T-helper 22 cell (primary cell): Measurements from ENCODE around the gene CSNK2B.

ENCODE experiments used
- DNase-seq: peaks from one replicate; pipeline ENCODE4 v3.0.0-alpha.2; 2020; ENCODE audit warnings: low read depth

The CSNK2B gene

DNA sequence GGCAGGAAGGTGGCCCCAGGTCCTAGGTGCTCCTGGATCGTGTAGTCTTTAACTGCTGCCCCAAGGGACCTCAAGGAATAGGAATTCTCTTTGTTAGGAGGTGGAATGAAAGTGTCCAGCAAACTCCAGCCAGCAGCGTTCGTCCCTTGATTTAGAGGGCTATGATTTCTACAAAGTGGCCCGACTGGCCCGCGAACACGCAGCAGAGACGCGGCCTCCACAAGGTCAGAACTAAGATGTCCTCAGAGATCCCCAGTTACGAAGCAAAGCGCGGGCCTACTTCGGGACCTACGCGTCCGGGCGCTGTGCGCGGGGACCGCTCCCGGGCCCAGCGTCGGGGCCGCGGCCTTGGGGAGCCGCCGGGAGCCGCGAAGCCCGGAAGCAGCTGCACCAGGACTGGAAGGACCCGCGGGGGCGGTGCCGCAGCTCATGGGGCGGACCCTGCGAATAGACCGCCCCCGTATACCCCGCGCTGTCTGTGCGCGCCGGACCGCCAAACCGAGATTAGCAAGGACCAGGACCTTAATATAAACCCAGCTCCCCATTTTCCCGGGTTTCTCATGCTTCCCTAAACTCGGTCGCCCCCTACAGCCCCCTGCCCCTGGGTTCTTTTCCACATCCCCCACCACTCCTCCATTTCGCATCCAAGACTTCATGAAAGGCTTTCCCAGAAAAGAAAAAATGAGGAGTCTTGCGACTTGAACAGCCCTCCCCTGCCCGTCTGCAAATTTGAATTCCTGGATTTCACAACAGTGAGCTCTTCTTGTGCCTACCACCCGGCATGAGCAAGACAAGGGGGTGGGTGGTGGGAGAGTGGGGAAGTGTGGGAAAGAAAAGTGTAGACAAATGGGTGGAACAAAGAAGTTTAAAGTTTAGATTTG, 5.3 kb upstream of the CSNK2B start, which contains the start of gene C6orf47:
TSS of gene C6orf47 (minus strand) at position 398 of the 881 bp plus-strand sequence. CDS start 831 bp downstream, outside the sequence.
- DNase-seq, result peak; percentile 64

DNA sequence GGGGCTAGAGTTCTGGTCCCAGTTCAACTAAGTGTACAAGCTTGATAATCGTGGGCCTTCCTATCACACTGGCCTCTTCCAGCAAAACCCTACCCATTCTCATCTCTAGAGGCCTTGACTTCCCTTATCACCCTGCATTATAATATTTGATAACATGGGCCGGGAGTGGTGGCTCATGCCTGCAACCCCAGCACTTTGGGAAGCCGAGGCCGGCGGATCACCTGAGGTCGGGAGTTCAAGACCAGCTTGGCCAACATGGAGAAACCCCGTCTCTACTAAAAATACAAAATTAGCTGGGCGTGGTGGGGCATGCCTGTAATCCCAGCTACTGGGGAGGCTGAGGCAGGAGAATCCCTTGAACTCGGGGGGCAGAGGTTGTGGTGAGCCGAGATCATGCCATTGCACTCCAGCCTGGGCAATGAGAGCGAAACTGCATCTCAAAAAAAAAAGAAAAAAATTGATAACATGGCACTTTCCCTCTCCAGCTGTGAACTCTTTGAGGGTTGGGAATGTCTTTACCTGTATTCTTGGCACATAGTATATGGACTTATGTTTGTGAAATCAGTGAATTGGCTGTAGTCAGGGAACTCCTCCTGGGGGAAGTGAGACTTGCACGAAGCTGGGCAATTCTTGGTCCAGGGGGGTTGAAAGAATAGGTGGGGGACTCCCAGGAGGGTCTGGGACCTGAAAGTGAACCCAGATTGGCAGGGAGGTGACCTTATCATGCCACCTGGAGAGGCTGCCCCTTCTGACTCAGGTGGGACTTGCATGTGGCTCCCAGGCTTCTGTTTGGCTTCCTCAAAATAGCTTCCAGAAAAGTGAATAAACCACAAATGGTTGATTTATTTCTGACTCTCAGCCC, 4.4 kb upstream of the CSNK2B start:
- no peak for DNase-seq

DNA sequence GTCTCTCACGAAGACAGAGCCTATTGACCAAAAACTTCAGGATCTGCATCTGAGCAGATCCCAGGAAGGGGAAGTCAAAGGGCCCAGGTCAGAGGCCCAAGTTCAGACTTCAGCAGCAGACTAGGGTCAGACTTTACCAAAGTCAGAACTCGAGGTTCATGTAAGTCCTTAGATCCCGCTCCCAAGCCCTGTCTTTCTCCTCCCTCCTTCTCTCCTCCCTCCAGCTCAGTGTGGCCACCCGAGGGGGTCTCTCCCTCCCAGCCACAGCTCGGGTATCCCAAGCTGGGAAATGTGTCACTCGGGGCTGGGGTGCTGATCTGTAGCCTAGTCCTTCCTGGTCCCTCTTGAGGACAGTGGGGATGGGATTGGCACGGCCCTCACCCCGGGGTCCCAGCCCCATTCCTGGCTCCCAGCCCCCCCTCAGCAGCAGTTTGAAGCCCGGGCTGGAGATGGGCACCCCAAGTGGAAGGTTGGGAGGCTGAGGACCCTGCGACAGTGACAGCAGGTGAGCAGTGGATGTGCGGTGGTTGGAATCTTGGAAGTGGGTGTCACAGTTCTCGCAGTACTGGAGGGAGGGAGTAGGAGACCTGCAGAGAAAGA, 3.7 kb upstream of the CSNK2B start:
- DNase-seq, result no peak

DNA sequence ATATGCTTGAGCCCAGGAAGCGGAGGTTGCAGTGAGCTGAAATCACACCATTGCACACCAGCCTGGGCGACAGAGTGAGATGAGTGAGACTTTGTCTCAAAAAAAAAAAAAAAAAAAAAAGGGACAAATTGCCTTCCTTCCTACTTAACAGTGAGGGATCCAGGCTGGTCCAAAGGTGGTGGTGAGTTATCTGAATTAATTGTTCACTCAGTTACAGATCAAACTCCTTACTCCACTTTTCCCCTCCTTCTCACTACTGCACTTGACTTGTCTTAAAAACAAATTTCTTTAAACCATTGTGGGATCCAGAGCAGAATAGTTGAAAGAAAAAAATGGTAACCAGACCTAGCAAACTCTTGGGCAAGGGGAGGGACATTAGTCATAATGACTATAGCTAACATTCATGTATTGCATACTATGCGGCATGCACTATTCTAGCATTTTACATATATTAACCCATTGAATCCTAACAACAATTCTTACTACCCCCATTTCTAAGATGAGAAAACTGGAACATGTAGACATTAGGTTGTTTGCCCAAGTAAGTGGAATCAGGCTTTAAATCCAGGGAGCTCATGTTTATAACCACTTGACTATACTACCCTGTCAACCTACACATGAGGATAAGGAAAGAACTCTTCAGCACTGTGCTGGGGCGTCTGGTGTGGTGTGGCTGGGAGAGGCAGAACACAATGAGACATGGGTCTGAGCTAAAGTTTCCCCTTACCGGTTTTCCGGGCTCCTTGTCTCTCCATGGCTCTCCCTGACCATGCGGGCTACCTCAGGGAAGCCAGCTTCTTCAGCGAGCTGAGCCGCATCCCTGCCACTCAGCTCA, 2.5 kb upstream of the CSNK2B start:
- no peak for DNase-seq

DNA sequence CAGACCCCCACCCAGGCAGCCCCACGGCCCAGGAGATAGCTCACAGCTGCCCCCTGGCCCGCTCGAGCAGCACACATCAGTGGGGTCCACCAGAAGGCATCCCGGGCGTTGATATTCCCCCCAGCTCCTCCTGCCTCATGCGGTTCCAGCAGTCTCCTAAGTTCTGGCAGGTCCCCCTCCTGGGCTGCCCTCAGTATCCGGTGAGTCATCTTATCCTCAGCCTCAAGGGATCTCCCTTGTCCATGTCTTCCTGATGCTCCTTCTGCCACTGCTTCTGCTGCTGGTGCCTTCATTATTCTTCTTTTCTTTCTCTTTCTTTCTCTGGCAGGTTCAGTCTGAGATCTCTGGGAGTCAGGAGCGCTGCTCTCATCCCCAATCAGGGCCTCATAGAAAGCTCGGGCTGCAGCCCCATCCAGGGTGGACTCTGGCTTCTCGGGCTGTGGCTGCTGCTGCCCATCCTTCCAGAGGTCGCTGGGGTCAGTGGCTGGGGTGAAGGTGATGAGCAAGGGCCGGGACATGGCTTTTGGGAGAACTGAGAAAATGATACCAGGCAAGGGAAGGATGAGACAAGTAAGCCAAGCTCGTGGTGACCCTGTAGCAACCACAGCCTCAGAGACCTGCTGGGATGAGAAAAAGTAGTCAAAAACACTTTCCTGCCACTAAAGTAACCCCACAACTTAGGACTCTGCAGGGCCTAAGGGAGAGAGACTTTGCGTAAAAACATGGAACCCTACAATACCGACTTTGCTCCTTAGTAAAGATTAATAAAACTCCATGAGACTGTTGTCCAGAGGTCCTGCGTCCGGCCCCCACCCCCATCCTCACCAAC, 1.7 kb upstream of the CSNK2B start:
- DNase-seq, result no peak

DNA sequence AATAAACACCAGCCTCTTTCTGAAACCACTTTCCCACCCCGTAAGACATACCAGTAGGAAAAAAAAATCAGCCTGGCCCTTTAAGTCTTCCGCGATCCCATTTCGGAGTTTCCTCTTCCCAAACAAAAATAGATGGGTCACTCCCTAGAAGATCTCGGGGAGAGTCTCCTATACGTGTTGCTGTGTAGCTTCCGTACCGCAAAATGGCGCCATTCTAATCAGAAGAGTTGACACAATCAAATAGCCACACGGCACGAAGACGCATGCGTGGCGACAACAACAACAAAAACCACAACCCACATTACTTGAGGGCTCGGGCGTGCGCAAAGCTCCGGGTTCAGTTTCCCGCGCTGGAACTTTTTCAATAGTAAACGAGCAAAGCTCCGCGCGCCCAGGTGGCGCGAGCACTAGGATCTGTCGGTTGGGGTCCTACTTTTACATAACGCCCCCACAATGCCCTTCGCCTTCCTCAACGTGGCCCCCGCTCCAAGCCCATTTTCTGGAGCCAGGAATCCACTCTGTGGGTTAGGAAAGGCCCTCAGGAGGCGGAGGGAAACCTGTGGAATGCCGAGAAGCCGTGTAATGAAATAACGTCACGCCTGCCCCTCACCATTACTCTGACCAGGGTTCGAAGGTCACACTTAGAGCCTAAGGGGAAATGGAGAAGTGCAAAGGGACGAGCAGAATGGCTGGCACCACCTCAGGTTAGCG, 935 bp upstream of the CSNK2B start, which contains the start of gene GPANK1:
TSS of gene GPANK1 (minus strand) at position 208 of the 711 bp plus-strand sequence. CDS start 519 bp downstream, outside the sequence.
- peak; percentile 85 for DNase-seq

DNA sequence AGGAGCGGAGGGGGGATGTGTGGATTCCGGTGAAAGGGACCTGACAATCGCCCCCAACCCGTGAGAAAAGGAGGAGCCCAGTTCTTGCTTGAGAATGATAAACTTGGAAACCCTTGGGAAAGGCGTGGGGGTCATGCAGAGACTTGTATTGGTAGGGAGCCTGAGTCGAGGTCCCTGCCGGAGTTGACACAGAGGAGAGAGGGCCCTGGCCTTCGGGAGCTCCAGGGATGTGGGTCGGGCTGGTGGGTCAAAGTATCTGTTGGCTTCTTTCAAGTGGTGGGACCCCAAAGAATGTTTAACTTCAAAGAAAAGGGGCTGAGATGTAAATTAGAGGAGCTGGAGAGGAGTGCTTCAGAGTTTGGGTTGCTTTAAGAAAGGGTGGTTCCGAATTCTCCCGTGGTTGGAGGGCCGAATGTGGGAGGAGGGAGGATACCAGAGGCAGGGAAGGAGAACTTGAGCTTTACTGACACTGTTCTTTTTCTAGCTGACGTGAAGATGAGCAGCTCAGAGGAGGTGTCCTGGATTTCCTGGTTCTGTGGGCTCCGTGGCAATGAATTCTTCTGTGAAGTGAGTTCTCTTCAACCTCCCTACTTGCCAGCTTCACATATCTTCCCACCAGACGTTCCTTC, 571 bp downstream of the CSNK2B start:
- no peak for DNase-seq

DNA sequence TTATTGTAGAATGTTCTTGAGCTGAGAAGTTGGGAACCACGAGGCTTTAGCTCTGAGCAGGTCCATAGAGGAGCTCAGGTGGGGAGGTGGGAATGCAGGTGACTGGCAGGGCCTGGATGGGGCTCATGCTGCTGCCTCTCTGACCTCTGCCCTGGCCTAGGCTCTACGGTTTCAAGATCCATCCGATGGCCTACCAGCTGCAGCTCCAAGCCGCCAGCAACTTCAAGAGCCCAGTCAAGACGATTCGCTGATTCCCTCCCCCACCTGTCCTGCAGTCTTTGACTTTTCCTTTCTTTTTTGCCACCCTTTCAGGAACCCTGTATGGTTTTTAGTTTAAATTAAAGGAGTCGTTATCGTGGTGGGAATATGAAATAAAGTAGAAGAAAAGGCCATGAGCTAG, 3.8 kb downstream of the CSNK2B start, which contains the start of gene LY6G5B:
TSS of gene LY6G5B (plus strand) at position 301 of the 400 bp plus-strand sequence. CDS start 975 bp downstream, outside the sequence.
- DNase-seq, result no peak

DNA sequence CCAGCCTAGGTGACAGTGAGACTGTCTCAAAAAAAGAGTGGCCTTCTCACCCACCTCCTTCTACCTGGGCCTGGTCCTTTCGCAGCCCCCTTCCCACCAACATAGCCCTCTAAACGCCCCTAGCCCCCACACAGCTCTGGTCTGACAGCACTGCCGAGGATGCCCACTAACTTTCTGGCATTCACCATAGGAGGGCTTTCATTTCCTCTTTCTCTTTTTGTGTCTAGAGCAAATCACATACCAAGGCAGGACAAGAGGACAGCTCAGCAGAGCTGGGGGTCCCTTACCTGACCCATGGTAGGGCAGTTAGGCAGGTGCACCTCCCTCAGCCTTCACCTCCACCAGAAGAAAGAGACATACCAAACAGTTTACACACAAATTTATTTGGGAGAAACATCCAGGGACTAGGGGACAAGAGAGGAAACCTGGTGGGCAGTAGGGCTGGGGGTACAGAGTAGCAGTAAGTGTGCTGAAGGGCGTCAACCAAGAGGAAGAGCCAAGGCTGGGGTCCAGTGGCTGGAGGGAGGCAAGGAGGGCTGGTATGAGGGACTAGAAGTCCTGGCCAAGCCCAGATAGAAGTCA, 10.5 kb downstream of the CSNK2B start:
- DNase-seq, result no peak

DNA sequence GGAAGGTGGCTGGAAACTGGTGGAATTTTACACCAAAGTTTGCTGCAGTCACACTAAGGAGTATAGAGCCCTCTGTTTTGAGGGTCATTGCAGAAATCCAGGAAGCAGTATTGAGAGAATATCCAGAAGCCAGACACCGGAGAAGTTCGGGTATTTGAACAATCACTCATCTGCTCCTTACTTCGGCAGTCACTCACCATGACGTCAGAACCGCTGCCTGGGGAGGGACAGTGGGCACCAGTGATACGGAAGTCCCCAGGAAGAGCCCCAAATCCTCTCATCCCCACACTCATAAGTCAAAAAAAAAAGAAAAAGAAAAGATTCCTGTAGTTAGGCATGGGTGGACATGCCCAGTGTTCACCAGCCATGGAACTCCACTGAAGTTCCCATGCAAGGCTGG, 11.0 kb downstream of the CSNK2B start:
- DNase-seq, result no peak

DNA sequence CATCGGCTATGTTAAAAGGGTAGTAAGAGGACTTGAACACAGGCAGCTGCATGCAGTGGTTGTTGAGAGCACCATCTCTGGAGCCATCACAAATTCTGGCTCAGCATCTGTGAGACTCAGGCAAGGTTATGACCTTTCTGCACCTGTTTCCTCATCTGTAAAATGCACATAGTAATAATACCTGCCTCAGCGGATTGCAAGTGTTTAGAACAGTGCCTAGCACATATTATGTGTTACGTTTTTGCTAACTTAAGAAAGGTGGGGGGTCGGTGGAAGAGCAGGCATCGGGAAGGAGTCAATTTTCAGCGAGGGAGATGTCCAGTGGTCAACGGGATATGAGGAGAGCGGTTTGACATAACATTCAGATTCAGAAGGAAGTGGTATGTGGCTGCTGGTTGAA, 12.1 kb downstream of the CSNK2B start:
- no peak for DNase-seq

DNA sequence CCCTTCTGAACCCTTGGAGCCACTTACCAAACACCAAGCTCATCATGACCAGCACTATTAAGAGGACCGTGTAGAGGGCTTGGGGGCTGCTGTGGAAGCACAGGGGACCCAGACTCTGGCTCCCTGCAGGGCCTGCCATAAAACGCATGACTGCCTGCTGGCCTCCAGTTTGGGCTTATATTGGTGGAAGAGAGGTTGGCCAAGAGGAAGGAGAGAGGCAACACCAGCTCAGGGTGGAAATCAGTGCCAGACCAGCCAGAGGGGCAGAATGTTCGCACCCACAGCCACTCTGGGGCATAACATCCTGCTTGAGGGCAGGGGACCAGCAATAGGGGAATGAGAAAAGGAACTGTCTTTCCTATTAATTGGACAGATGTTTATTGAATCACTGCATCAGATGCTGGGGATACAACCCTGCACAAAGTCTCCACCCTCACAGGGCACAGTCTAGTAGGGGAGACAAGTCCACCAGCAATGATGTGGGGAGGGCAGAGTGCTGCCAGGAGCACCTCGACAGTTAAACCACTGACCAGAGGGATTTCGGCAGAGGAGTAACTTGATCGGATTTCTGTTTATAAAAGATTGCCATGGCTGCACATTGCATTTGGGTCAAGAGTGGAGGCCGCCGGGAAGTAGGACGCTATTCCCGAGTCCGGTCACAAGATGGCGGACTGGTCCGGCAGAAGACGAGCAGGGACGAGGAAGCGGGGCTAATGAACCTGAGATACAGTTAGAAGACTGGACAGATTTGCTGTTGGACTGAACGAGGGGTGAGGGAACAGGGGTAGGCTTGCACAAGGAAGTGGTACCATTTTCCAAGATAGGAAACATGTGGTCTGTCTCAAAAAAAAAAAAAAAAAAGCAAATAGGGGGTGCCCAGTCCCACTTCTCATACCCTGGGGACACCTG, 14.6 kb downstream of the CSNK2B start, which contains the start of gene LY6G5C:
TSS of gene LY6G5C (minus strand) at position 842 of the 909 bp plus-strand sequence. CDS start at position 148, 694 bp downstream.
- no peak for DNase-seq

DNA sequence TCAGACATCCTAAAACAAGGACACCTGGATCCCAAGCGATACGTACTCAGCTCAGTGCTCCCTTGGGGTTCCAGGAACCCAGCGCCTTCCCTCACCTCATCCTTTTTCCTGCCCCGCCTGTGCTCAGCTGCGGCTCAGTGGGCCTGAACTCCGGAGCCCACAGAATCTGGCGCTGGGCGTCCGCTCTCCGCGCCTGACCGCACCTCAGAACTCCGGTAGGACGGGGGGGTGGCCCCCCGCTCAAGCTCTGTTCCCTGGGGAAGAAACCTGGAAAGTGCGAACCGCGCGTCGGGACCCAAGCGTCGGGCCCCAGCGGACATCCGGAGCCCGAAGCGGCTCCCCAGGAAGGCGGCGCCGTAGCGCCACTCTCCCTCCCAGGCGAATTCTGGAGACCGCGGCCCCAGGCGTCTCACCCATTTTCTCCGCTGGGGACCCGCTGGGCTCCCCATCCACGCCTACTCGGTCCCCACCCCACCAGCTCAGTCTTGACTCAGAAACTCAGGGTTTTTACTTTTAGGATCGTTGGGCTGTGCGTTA, 15.3 kb downstream of the CSNK2B start:
- no peak for DNase-seq

DNA sequence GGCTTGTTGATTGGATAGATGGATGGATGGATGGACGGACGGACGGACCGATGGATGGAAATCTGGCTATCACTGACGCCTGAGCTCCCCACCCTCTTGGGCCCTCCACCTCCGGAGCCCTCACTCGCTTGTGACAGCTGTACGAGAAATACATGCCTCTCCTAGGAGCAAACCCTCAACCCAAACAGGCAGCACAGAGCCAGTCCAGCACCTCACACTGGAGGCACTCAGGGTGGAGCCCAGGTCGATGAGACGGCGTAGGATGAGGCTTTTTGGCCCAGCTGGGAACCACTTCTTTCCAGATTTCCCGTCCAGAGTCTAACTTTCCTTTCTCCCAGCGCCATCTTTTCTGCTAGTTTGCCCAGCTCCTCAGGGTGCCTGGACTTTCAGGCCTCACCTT, 17.7 kb downstream of the CSNK2B start:
- DNase-seq, result no peak

DNA sequence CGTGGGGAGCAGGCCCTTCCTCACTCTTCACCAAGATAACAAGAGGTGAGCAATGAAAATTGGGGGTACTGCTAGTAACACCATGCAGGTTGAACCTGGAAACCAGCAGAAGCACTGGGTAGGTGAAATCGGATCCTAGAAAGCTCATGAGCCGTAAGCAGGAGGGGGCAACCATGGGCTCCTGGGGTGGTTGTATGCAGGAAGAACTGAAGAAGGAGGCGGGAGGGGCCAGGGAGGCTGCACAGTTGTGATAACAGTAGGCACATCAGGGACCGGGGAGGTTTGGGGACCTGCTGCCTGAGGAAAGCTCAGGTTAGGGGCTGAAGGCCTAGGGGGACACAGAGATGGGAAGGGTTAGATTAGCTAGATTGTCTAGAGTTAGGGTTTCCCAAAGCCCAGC, 20.6 kb downstream of the CSNK2B start:
- DNase-seq, result no peak

DNA sequence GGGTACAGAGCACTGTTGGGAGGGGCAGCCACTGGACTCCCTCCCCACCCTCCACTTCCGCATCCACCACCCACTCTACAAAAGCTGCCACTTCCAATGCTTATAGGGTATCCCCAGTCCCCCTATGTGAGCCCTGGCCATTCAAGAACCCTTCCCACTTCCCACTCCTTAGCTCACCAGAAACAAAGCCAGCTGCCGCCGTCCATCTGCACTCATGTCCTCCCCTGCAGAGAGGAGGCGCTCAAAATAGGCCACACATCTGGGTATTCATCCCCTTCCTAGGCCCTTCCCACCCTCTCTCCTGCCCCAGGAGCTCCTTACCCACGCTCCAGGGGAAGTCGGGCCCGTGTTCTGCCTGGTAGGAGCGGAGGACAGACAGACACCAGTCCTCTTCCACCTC, 21.4 kb downstream of the CSNK2B start:
- no peak for DNase-seq
